ENCODE results near the gene SCN4A. TPM values are rescaled to one million over a fixed set of nuclear protein-coding genes. Genes with fewer than 3 reads are reported as not detected.
"Not testable (repeated sequence)": the region's sequence is repeated elsewhere in the genome, so short reads cannot be mapped to it uniquely, and the experiment has no call there.

The SCN4A gene
- polyA plus RNA-seq, 3 donors from 2014 or later, result 0.02 TPM; not detected in 2

DNA sequence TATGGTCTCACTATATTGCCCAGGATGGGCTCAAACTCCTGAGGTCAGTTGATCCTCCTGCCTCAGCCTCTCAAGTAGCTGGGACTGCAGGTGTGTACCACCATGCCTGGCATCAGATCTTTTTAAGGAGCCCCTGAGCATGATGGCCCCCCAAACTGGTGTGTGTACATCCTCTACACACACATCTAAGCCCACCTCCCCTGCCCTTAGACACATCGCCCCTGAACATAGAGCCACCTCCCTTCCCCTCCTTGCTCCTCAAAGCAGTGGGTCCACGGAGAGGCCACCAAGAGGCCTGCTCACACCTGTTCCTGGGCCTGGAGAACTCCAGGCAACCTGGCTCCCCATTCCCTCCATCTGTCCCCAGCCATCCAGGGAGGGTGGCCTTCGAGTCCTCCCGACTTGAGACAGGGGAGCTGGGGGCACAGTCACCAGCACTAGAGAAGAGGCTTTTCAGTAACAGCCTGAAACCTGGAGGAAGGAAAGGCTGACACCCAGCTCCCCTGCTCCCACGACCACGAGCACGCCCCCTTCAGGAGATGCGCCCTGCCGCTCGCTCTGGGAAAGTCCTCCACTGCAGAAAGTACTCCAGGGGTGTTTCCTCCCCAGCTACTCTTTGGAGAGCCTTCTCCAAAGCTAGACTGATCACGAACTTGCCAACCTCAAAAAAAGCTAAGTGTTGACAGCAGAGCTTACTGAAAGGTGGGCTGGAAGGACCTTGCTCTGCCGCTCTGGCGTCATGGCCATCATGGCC lies 12.8 kb upstream of the SCN4A start:
- peaks cover 0 to 6% (median 0%) of the 10 kb centered on the region in 3 donors for H3K36me3 Mint-ChIP-seq
- no peaks in the 10 kb centered on the region for H3K9me3 Mint-ChIP-seq
- peaks cover 4 to 13% (median 6%) of the 10 kb centered on the region in 3 donors for H3K27me3 Mint-ChIP-seq (ENCODE audit: low read depth in 3 of 3)
- H3K27ac Mint-ChIP-seq, result peak overlapping the region; percentile 79 to 92 (median 83)
- H3K4me1 Mint-ChIP-seq, result peaks cover 34 to 39% of the 10 kb centered on the region in 2 donors
- DNase-seq, result no peak
- H3K4me3 Mint-ChIP-seq, result peak overlapping the region; percentile 23 to 67 (median 56)

DNA sequence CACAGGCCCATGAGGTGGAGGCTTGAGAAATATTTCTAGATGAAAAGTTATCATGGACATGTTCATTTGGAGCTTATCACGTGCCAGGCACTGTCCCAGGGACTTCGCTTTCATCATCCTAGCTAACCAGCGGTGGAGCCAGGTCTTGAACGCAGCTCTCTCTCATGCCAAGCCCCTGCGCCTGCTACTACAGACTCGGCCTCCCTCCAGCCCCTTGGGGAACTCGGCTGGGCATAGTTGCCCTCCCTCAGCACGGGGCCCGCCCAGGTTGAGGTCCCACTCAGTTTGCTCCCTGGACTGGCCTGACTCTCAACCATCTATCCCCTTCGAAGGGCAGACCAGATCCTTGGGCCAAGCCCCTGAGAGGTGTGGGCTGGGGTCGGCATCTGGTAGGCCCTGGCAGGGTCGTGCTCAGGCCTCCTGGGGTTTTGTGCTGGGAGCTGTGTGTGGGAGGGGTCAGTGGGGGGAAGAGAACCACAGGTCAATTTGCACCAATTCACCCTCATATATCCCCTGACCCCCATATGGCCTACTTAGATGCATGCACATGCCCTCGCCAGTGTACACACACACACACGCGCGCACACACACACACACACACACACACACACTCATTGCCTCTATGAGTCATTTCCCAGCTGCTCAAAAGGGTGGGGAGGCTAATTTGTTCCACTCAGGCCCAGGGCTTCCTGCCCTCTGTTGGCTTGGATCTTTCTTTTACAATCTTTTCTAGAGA lies 12.1 kb upstream of the SCN4A start:
- Mint-ChIP-seq H3K9me3 (no peaks in the 10 kb centered on the region), H3K4me3 (peak overlapping the region; percentile 23 to 67 (median 56)), H3K27ac (peak overlapping the region; percentile 79 to 92 (median 83)), H3K27me3 (ENCODE audit: low read depth in 3 of 3) (peaks cover 6 to 9% (median 6%) of the 10 kb centered on the region in 3 donors), H3K36me3 (peaks cover 0 to 6% (median 0%) of the 10 kb centered on the region in 3 donors), H3K4me1 (peaks cover 27 to 32% of the 10 kb centered on the region in 2 donors)
- DNase-seq, result peak; percentile 51 to 78 (median 70)

DNA sequence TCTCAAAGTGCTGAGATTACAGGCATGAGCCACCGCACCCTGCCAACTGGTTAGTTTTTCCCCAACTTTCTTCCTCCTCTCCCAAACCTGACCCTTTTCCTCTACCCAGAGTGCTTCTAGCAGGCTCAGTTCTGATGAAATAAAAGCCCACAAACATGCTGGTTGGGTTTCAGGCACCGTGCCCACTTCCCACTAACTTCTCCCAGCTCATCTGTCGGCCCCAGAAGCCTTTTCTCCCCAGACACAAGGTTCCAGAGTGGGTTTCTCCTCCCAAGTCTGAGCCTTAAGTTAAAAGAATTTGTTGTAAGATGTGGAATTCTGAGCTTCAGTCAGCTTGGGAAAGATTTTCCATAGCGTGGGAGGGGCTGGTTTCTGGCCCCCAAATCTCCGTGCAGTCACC lies 11.5 kb upstream of the SCN4A start:
- H3K4me3 Mint-ChIP-seq, result no peak overlapping the region
- H3K36me3 Mint-ChIP-seq, result peaks cover 0 to 6% (median 0%) of the 10 kb centered on the region in 3 donors
- peaks cover 6 to 9% (median 6%) of the 10 kb centered on the region in 3 donors for H3K27me3 Mint-ChIP-seq (ENCODE audit: low read depth in 3 of 3)
- H3K9me3 Mint-ChIP-seq, result no peaks in the 10 kb centered on the region
- DNase-seq, result no peak
- H3K27ac Mint-ChIP-seq, result peak overlapping the region in 2 of 6 donors; percentile 31 to 33
- H3K4me1 Mint-ChIP-seq, result peaks cover 23 to 26% of the 10 kb centered on the region in 2 donors

DNA sequence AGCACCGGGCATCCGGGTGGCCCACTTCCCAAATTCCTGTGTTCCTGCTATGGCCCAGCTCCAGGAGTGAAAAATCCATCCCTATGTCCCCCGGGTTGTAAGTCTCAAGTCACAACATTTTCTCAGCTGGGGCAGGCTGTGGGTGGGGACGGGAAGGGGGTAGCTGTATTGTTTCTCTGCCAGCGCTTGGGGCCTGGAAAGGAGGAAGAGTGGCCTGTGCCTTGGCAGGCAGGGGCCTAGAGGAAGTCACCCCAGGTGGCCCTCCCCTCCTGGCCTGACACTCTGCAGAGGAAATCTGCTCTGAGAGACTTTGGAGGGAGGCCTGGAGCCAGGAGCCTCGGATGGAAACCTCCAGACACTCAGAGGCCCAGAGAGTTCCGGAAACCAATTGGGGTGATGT lies 10.6 kb upstream of the SCN4A start:
- no peak overlapping the region for H3K4me3 Mint-ChIP-seq
- peaks cover 0 to 6% (median 0%) of the 10 kb centered on the region in 3 donors for H3K36me3 Mint-ChIP-seq
- no peaks in the 10 kb centered on the region for H3K9me3 Mint-ChIP-seq
- H3K27ac Mint-ChIP-seq, result no peak overlapping the region
- peaks cover 6 to 9% (median 6%) of the 10 kb centered on the region in 3 donors for H3K27me3 Mint-ChIP-seq (ENCODE audit: low read depth in 3 of 3)
- peaks cover 23 to 26% of the 10 kb centered on the region in 2 donors for H3K4me1 Mint-ChIP-seq
- no peak for DNase-seq

DNA sequence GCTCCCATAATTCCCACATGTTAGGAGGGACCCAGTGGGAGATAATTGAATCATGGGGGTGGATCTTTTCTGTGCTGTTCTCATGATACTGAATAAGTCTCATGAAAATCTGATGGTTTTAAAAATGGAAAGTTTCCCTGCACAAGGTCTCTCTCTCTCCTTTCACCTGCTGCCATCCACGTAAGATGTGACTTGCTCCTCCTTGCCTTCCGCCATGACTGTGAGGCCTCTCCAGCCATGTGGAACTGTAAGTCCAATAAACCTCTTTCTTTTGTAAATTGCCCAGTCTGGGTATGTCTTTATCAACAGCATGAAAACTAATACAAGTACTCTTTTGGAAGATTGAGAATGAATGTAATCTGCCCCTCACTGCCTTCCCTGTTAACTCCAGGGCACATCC lies 9.9 kb upstream of the SCN4A start:
- Mint-ChIP-seq H3K4me1 (peaks cover 23 to 25% of the 10 kb centered on the region in 2 donors), H3K27ac (peak overlapping the region in 2 of 6 donors; percentile 30 to 55)
- not testable (repeated sequence) for DNase-seq; H3K9me3 Mint-ChIP-seq; H3K27me3 Mint-ChIP-seq (ENCODE audit: low read depth in 3 of 3); H3K36me3 Mint-ChIP-seq; H3K4me3 Mint-ChIP-seq

DNA sequence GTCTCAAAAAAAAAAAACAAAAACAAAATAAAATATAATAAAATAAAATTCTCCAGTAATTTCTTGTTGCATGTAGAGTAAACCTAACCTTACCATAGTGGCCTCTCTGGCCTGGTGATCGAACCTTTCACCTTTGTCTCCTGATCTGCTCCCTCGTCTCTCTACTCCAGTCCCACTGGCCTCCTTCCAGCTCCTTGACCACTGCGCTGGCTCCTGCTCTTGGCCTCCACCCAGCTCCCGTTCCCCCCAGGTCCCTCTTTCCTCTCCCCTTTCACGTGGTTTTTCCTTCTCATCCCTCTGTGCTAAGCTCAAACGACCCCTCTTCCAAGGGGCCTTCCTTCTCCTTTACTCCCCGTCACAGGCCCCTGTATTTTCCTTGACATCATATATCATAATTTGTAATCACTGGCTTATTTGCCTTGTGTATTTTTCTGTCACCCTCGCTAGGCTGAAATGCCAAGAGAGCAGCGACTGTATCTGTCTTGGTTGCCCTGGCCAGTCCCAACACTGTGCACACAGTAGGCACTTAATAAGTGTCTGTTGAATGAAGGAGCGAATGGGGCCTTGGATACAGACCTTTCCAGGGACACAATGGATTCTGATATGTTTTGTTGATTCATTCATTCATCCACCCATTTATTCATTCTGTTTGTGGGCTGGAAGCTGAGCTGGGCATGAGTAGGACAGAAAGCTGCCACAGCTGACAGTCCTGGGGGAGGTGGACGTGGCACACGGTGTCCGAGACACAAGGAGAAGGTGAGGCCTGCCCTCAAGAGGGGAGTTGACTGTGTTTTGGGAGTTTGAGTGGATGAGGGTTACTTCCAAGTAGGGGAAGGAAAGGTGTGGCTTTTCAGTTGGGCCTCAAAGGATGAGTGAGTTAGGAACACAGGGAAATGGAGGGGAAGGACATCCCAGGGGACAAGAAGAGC lies 5.8 kb upstream of the SCN4A start:
- no peak for DNase-seq
- H3K4me1 Mint-ChIP-seq, result peaks cover 0 to under 1% of the 10 kb centered on the region in 2 donors
- no peak overlapping the region for H3K27ac Mint-ChIP-seq
- no peak overlapping the region for H3K4me3 Mint-ChIP-seq
- H3K27me3 Mint-ChIP-seq (ENCODE audit: low read depth in 3 of 3), result peaks cover 2 to 5% (median 3%) of the 10 kb centered on the region in 3 donors
- H3K9me3 Mint-ChIP-seq, result no peaks in the 10 kb centered on the region
- H3K36me3 Mint-ChIP-seq, result peaks cover 0 to 6% (median 0%) of the 10 kb centered on the region in 3 donors

DNA sequence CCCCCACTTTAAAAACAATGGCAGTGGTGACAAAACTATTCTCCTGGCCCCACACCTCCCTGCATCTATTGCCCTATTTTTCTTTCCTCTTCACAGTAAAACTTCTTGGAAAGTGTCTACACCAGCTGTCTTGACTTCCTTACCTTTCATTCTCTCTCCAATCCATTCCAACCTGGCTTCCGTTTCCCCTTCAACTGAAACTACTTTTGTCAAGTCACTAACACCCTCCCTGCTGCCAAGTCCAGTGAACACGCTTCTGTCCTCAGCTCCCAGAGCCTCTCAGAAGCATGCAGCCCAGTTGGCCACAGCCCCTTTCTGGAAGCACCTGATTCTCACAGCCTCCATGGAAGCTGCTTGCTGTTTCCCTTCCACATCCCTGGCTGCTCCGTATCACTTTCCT lies 4.0 kb upstream of the SCN4A start:
- no peak for DNase-seq
- no peaks in the 10 kb centered on the region for H3K36me3 Mint-ChIP-seq
- no peaks in the 10 kb centered on the region for H3K4me1 Mint-ChIP-seq
- H3K9me3 Mint-ChIP-seq, result no peaks in the 10 kb centered on the region
- H3K4me3 Mint-ChIP-seq, result no peak overlapping the region
- H3K27ac Mint-ChIP-seq, result no peak overlapping the region
- H3K27me3 Mint-ChIP-seq (ENCODE audit: low read depth in 3 of 3), result peaks cover 3% of the 10 kb centered on the region in 3 donors

DNA sequence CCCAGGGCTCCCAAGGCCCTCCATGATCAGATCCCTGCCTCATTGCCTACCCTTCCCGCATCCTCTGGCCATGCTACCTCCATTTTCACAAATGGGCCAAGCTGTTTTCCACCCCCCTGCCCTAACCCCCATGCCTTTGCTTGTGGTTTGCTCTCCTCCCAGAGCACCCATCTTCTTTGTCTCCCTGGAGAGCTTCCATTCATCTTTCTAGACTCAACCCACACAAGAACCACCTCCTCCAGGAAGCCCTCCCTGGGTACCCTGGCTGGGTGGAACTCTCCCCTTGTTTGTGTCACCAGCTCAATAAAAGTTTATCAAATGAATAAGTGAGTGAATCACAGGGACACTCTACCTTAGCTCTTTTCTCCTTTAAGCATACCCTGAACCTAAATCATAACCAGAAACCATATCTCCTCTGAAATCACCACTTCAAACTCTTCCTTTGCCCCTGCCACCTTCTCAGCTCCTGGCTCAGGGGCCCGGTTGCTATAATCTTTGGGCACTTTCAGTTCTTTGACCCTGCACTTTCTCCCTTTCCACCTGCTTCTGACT lies 2.9 kb upstream of the SCN4A start:
- Mint-ChIP-seq H3K27ac (peak overlapping the region in 1 of 6 donors; percentile 37), H3K4me1 (peaks cover 0 to 3% of the 10 kb centered on the region in 2 donors), H3K9me3 (no peaks in the 10 kb centered on the region), H3K27me3 (ENCODE audit: low read depth in 3 of 3) (peaks cover 3% of the 10 kb centered on the region in 3 donors), H3K36me3 (no peaks in the 10 kb centered on the region), H3K4me3 (no peak overlapping the region)
- no peak for DNase-seq

DNA sequence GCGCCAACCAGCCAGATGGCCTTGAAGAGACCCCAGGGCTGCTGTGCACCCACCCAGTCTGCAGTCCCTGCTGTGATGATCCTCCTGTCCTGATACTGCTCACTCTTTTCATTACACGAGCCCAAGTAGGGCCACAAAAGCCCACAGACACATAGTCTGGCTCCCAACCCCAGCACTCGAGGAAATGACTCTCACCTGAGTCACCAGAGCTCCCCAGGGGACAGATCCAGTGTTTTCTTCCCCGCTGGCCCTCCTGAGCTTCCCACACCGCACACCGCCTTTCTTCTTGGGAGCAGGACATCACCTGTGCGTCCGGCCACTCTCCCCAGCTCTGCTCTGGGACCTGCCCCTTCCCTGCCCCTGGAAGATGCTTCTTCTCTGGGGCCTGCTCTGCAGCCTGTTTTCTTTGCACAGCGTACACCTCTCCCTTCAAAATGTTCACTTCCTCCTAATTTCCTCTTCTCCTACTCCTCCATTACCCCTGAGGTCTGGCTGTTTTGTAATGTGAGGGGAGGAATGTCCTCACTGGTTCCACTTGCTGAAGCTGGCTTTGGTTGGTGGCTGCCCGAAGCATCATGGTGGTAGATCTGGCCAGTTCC lies 2.0 kb upstream of the SCN4A start:
- no peak overlapping the region for H3K27ac Mint-ChIP-seq
- H3K4me3 Mint-ChIP-seq, result no peak overlapping the region
- peaks cover 0 to 11% of the 10 kb centered on the region in 2 donors for H3K4me1 Mint-ChIP-seq
- DNase-seq, result no peak
- H3K27me3 Mint-ChIP-seq (ENCODE audit: low read depth in 3 of 3), result peaks cover 2 to 3% (median 3%) of the 10 kb centered on the region in 3 donors
- H3K9me3 Mint-ChIP-seq, result no peaks in the 10 kb centered on the region
- no peaks in the 10 kb centered on the region for H3K36me3 Mint-ChIP-seq

DNA sequence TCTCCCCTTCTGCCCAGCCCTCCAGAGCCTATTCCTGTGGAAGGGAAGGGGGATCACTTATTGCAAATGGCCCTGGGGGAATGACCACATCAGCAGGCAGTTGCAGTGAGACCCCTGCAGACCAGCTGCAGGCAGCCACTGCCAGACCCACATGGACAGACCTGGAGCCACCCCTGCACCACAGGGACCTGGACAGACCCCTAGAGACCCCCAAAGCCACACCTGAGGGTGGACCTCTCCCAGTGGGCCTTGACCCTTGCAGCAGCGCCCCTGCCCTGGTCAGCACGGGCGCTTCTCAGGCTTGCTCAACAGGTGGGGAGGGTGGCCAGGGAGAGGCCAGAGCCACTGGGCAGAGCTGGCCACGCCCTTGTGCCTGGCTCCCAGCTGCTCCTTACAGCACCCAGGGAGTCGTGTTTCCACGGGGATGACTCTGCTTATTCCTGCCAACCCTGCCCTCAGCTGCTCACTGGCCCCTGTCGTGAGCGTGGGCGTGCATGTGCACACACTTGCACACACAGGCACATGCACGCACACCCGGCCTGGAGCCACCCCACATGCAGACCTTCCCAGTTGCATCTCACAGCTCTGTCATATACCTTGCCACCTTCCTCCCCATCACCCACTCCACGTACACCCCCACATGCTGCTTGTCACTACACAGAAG lies 1.3 kb upstream of the SCN4A start:
- no peak overlapping the region for H3K4me3 Mint-ChIP-seq
- no peaks in the 10 kb centered on the region for H3K36me3 Mint-ChIP-seq
- H3K4me1 Mint-ChIP-seq, result peaks cover 0 to 13% of the 10 kb centered on the region in 2 donors
- no peak overlapping the region for H3K27ac Mint-ChIP-seq
- no peaks in the 10 kb centered on the region for H3K9me3 Mint-ChIP-seq
- no peak for DNase-seq
- H3K27me3 Mint-ChIP-seq (ENCODE audit: low read depth in 3 of 3), result peaks cover 2 to 3% (median 3%) of the 10 kb centered on the region in 3 donors

DNA sequence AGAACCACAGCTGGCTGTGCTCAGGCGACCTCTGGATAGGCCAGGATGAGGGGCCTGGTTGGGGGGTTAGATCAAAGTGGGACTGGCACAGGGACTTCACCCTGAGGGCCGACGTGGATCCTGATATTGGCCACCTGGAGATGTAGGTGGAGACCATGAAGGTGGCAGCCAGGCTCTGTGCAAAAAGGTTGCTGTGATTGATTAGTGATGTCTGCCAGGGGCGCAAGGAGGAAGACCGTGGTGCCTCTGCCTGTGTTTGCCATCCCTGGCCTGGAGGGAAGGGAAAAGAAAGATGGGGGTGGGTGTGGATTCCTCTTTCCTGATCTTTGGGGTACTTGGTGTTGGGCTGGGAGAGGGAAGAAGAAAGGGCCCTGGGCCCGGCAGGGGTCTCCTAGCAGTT lies 529 bp upstream of the SCN4A start:
- no peaks in the 10 kb centered on the region for H3K36me3 Mint-ChIP-seq
- H3K27me3 Mint-ChIP-seq (ENCODE audit: low read depth in 3 of 3), result peaks cover 2 to 3% (median 3%) of the 10 kb centered on the region in 3 donors
- peaks cover 4 to 17% of the 10 kb centered on the region in 2 donors for H3K4me1 Mint-ChIP-seq
- no peak overlapping the region for H3K4me3 Mint-ChIP-seq
- no peak for DNase-seq
- no peaks in the 10 kb centered on the region for H3K9me3 Mint-ChIP-seq
- H3K27ac Mint-ChIP-seq, result no peak overlapping the region

DNA sequence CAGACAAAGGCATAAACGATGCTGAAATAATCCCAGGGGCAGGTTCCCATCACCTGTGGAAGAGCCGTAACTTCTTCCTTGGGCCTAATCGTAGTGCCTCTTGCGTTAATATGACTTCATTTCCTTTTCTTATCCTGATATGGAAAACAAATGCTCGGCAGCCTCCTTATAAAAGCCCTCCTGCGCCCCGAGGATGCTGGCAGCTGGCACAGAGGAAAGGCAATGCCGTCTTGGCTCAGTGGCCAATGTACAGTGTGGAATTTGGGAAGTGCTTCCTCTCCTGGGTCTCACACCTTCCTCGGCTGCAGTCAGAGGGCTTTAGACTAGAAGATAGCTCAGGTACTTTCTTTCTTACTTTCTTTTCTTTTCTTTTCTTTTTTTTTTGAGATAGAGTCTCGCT lies 3.4 kb downstream of the SCN4A start:
- H3K4me3 Mint-ChIP-seq, result no peak overlapping the region

More for the DNA sequence above, 3.4 kb downstream of the SCN4A start:
- H3K27ac Mint-ChIP-seq, result peak overlapping the region in 3 of 6 donors; percentile 6 to 84 (median 6)
- peaks cover 0 to 2% (median 0%) of the 10 kb centered on the region in 3 donors for H3K27me3 Mint-ChIP-seq (ENCODE audit: low read depth in 3 of 3)
- DNase-seq, result no peak
- no peaks in the 10 kb centered on the region for H3K9me3 Mint-ChIP-seq
- no peaks in the 10 kb centered on the region for H3K36me3 Mint-ChIP-seq
- peaks cover 21 to 29% of the 10 kb centered on the region in 2 donors for H3K4me1 Mint-ChIP-seq
